LNCaP clone FGC (cell line): ENCODE measurements around the gene SNX10.
"Not testable (repeated sequence)": the region's sequence is repeated elsewhere in the genome, so short reads cannot be mapped to it uniquely, and the experiment has no call there.

Experiments used
- DNase-seq: peaks from one replicate; pipeline ENCODE4 v3.0.0-alpha.2; 2011; ENCODE audit warnings: low read depth
- H3K4me3 ChIP-seq: 2 replicates; pipeline ENCODE4 v1.5.1; 2011; ENCODE audit warnings: mild to moderate bottlenecking, low read depth, low read length, control low read depth
- TF ChIP-seq, protein P1 (sequence below): IDR thresholded peaks from 2 replicates; pipeline ENCODE4 v1.5.1; 2012; ENCODE audit warnings: mild to moderate bottlenecking; ENCODE audit not compliant: control insufficient read depth, insufficient read depth; ENCODE audit errors: extremely low read depth

SNX10 gene

DNA sequence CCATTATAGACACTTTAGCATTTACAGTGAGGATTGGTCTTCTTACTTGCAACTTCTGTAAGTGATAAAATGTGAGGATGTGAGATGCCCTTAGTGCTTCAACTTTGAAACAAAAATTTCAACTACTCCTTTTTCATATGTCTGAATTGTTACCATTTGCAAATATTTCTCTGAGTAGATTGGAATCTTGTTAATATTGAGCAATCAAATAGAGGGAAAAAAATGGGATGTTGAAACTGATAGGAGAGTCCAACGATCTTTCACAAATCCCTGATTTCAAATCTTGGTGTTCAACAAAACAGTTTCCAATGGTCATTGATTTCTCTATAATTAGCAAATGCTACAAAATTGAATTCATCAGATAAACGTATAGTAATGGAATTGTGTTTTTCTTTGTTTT lies 5.5 kb upstream of the SNX10 start:
- TF ChIP-seq, protein P1, sequence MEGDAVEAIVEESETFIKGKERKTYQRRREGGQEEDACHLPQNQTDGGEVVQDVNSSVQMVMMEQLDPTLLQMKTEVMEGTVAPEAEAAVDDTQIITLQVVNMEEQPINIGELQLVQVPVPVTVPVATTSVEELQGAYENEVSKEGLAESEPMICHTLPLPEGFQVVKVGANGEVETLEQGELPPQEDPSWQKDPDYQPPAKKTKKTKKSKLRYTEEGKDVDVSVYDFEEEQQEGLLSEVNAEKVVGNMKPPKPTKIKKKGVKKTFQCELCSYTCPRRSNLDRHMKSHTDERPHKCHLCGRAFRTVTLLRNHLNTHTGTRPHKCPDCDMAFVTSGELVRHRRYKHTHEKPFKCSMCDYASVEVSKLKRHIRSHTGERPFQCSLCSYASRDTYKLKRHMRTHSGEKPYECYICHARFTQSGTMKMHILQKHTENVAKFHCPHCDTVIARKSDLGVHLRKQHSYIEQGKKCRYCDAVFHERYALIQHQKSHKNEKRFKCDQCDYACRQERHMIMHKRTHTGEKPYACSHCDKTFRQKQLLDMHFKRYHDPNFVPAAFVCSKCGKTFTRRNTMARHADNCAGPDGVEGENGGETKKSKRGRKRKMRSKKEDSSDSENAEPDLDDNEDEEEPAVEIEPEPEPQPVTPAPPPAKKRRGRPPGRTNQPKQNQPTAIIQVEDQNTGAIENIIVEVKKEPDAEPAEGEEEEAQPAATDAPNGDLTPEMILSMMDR: no peak
- DNase-seq: no peak
- H3K4me3 ChIP-seq: no peak overlapping the region

DNA sequence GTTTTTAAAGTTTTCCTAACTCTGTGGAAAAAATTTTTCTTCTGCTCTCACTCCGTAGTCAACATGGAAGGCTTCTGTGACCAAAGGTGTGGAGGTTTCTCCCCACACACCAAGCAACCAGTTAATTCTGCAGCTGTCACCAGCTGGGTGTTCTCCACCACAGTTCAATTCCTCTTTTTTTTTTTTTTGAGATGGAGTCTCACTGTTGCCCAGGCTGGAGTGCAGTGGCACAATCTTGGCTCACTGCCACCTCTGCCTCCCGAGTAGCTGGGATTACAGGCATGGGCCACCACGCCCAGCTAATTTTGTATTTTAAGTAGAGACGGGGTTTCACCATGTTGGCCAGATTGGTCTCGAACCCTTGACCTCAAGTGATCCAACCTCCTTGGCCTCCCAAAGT lies 3.5 kb upstream of the SNX10 start:
- H3K4me3 ChIP-seq, DNase-seq: not testable (repeated sequence)

DNA sequence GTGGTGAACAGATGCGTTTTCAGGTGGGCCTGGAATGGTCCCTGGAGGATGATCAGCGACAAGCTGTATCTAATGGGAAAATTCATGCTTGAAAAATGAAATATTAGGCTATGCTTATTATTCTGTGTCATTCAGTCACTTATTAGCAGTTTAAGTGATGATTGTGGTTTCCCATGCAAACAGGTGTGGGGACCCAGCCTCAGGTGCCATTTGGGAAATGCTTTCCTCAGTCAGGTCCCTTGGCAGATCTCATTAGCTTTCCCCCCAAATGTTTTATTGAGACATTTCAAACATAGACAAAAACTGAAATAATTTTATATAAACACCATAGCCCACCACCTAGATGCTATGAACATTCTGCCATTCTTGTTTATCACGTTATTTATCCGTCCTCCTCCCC lies 411 bp upstream of the SNX10 start:
- DNase-seq: no peak
- H3K4me3 ChIP-seq: peak overlapping the region; percentile 65
- TF ChIP-seq, protein P1: no peak

DNA sequence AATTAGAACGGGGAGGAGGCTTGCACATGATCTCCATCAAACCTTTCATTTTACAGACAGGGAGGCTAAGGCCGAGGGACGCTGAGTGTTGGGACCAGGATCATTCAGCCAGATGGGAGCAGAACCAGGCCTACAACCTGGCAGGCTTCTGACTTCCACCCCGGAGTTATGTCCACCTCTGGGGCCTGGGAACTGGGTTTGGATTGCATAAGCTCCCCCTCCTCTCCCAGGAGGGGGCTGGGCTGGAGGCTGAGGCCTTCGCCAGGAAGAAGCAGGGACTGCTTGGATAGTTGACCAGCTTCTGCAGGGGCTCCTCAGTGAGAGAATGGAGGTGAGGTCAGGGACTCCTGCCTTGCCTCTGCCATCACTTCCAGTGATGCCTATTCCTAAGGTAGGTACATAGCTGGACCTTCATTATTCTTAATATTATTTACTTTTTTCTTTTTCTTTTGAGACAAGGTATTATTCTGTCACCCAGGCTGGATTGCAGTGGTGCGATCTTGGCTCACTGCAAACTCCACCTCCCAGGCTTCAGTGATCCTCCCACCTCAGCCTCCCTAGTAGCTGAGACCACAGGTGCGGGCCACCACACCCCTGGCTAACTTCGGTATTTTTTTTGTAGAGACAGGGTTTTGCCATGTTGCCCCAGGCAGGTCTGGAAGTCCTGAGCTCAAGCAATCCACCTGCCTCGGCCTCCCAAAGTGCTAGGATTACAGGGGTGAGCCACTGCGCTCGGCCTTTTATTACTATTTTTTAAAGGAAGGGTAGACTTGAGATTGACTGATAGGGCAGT lies 1.3 kb downstream of the SNX10 start:
- peak overlapping the region; percentile 65 for H3K4me3 ChIP-seq
- DNase-seq: no peak
- TF ChIP-seq, protein P1: no peak

DNA sequence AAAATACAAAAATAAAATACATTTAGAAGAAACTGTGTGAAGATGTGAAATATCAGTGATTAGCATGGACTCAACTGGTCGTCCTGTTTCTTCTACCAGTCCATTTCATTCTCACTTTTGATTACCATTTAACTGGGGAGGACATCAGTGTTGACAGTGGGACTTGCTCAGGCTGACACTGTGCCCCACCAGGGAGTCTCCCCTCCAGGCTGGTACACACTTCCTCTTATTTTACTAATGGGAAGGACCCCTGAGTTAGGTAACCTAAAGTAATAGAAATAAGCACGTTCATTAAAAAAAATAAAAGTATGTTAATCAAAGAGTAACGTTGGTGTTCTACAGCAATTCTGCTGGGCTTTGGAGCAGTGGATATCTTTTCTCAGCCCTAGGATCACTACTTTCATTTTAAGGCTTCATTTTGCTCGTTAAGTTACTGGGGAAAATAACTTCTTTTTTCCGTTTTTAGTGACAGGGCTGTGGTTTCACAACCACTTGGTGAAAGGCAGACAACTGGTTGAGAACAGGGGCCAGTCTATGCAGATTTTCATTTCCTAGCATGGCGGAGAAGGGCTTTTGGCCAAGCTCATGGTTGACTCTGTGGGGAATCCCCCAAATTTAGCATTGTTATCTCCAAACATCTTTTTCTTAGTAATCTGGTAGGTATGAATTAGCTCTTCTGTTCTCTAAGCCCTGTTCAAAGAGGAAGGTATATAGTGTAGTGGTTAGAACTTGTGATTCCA lies 2.1 kb downstream of the SNX10 start:
- no peak for DNase-seq
- TF ChIP-seq, protein P1: no peak
- H3K4me3 ChIP-seq: no peak overlapping the region

DNA sequence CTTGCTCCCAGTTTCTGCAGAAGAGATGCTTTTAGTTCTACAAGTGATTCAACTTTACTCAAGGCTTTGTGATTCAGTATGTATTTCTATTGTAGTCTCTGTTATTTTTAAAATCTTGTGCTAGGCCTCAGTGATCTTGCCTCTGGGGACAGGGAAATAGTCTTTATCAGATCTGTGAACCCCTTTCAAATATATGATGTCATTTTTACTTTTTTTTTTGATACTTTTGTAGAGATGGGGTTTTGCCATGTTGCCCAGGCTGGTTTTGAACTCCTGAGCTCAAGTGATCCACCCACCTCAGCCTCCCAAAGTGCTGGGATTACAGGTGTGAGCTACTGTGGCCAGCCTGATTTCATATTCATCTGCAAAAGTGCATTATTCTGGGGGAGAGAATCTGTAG lies 3.4 kb downstream of the SNX10 start:
- no peak overlapping the region for H3K4me3 ChIP-seq
- no peak for DNase-seq
- TF ChIP-seq, protein P1: no peak

DNA sequence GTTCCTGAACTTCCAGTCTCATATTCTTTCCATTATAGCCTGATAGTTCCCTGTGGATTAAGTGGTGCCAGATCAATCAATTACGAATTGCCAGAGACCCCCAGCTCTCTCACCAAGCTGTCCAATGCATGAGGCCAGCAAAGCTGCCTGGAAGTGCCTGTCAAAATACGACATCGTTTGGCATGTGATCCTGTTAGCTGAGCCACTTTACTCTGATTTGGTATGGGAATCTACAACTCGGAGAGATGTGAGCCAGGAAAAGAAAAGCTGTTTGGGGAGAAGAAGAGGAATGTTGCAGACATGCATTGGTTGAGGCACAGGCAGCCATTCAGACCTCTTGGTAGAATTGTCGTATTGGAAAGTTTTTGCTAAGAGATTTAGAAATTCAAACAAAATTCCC lies 3.9 kb downstream of the SNX10 start:
- TF ChIP-seq, protein P1: no peak
- no peak overlapping the region for H3K4me3 ChIP-seq
- DNase-seq: no peak
